SU-DHL-6 (cell line): ENCODE results near the gene DRC1.

Experiments
- H2AFZ ChIP-seq: fragments of 200-600 bp; sonication (generic); 2 replicates; pipeline ENCODE4 v1.6.1; 2014; ENCODE audit warnings: low read depth, mild to moderate bottlenecking, moderate library complexity, mixed read lengths, antibody characterized with exemption, low read length; ENCODE audit not compliant: severe bottlenecking
- H3F3A ChIP-seq: fragments of 200-600 bp; shearing (Covaris generic); 2 replicates; pipeline ENCODE4 v1.6.0; 2016; ENCODE audit warnings: antibody characterized with exemption, mild to moderate bottlenecking; ENCODE audit not compliant: insufficient read depth
- H3K27ac ChIP-seq: fragments of 200-600 bp; sonication (generic); 2 replicates; pipeline ENCODE4 v1.5.1; 2016; ENCODE audit warnings: low read depth, mild to moderate bottlenecking, low read length, moderate library complexity, mixed read lengths
- H3K27me3 ChIP-seq: fragments of 200-600 bp; sonication (generic), shearing (Covaris generic); 2 replicates; pipeline ENCODE4 v1.6.0; 2014; ENCODE audit warnings: mild to moderate bottlenecking, low read length
- H3K36me3 ChIP-seq: fragments of 200-600 bp; sonication (generic); 2 replicates; pipeline ENCODE4 v1.6.1; 2014; ENCODE audit warnings: mild to moderate bottlenecking, low read length, mixed read lengths
- H3K4me2 ChIP-seq: fragments of 300-600, 200-600 bp; shearing (Covaris generic), sonication (generic); 2 replicates; pipeline ENCODE4 v1.6.0; 2014; ENCODE audit warnings: low read length, low read depth, mild to moderate bottlenecking; ENCODE audit not compliant: poor library complexity, severe bottlenecking
- H3K4me3 ChIP-seq: fragments of 200-600 bp; sonication (generic); 2 replicates; pipeline ENCODE4 v1.5.1; 2014; ENCODE audit warnings: antibody characterized with exemption, low read length, mild to moderate bottlenecking, mixed read lengths; ENCODE audit not compliant: insufficient read depth, poor library complexity, severe bottlenecking
- H3K79me2 ChIP-seq: fragments of 200-600 bp; sonication (generic); 2 replicates; pipeline ENCODE4 v1.6.1; 2014; ENCODE audit warnings: mild to moderate bottlenecking, low read length, moderate library complexity; ENCODE audit not compliant: insufficient read depth
- H3K9ac ChIP-seq: fragments of 200-600 bp; sonication (generic); 2 replicates; pipeline ENCODE4 v1.7.0; 2014; ENCODE audit warnings: mild to moderate bottlenecking, low read length
- H3K9me2 ChIP-seq: fragments of 200-600 bp; sonication (generic); replicated peaks from 2 replicates; pipeline ENCODE4 v1.6.1; 2014; ENCODE audit warnings: low read length; ENCODE audit not compliant: insufficient read depth
- H3K9me3 ChIP-seq: fragments of 200-600 bp; sonication (generic); 2 replicates; pipeline ENCODE4 v1.6.1; 2014; ENCODE audit warnings: low read length, mixed read lengths; ENCODE audit not compliant: insufficient read depth
- H4K20me1 ChIP-seq: fragments of 200-600 bp; sonication (generic); 2 replicates; pipeline ENCODE4 v1.6.1; 2014; ENCODE audit warnings: low read depth, mild to moderate bottlenecking, antibody characterized with exemption, low read length, moderate library complexity, mixed read lengths
- EZH2phosphoT487 ChIP-seq: fragments of 200-600 bp; sonication (generic), shearing (Covaris generic); conservative IDR thresholded peaks from 2 replicates; pipeline ENCODE4 v1.6.1; 2018; ENCODE audit warnings: mild to moderate bottlenecking, antibody characterized with exemption, low read length, moderate library complexity, mixed read lengths
- TF ChIP-seq, protein P1 (sequence below): fragments of 200-600 bp; sonication (generic); IDR thresholded peaks from one replicate; pipeline ENCODE4 v1.5.1; 2017; ENCODE audit warnings: antibody characterized with exemption, mild to moderate bottlenecking, low read length, moderate library complexity; ENCODE audit not compliant: insufficient read depth, poor library complexity, severe bottlenecking

DRC1 gene

DNA sequence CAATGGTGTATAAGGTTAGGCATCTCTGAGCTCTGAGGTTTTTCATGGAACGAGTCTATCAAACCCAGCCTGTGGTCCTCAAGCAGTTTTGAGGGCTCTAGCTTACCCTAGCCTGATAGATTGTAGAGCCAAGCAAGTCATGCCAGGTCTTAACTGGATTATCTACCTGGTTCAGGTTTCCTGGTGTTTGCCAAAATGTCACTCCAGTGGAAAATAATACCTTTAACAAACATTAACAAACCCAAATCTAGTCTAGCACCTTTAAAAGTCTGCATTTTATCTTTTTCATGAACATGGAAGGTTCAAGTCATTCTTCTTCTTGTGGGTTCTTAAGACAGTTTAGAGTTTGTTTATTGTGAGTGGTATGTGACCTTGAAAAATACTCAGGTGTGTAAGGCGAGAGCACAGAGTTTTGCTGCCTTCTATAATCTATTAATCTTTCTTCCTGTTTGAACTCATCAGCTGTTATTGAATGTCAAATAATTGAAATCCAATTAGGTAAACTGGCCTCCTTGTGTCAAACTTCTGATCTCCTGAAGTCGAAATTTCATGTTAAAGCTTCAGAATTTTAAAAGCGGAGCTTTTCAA is 41.7 kb upstream of the DRC1 start:
- Histone ChIP-seq H4K20me1 (peaks cover 20% of the 10 kb centered on the region), H3F3A (no peaks in the 10 kb centered on the region; the same call in 1 of the 2 replicates), H3K4me2 (no peak overlapping the region), H3K9me2 (no peaks in the 10 kb centered on the region), H2AFZ (no peak overlapping the region), H3K27me3 (no peaks in the 10 kb centered on the region), H3K79me2 (peaks cover 99% of the 10 kb centered on the region), H3K36me3 (no peaks in the 10 kb centered on the region; the same call in 1 of the 2 replicates), H3K27ac (no peak overlapping the region), H3K9me3 (no peaks in the 10 kb centered on the region), H3K4me3 (no peak overlapping the region), H3K9ac (no peak overlapping the region)
- no peak for TF ChIP-seq EZH2phosphoT487
- TF ChIP-seq, protein P1, sequence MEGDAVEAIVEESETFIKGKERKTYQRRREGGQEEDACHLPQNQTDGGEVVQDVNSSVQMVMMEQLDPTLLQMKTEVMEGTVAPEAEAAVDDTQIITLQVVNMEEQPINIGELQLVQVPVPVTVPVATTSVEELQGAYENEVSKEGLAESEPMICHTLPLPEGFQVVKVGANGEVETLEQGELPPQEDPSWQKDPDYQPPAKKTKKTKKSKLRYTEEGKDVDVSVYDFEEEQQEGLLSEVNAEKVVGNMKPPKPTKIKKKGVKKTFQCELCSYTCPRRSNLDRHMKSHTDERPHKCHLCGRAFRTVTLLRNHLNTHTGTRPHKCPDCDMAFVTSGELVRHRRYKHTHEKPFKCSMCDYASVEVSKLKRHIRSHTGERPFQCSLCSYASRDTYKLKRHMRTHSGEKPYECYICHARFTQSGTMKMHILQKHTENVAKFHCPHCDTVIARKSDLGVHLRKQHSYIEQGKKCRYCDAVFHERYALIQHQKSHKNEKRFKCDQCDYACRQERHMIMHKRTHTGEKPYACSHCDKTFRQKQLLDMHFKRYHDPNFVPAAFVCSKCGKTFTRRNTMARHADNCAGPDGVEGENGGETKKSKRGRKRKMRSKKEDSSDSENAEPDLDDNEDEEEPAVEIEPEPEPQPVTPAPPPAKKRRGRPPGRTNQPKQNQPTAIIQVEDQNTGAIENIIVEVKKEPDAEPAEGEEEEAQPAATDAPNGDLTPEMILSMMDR = no peak

GRCh38 chr2:26363323-26363722 is 38.4 kb upstream of the DRC1 start:
- no peak for TF ChIP-seq EZH2phosphoT487
- TF ChIP-seq, protein P1 = no peak
- Histone ChIP-seq H3F3A (no peaks in the 10 kb centered on the region; the same call in 1 of the 2 replicates), H4K20me1 (peaks cover 17% of the 10 kb centered on the region), H3K4me3 (no peak overlapping the region), H3K9me2 (no peaks in the 10 kb centered on the region), H3K27me3 (no peaks in the 10 kb centered on the region), H3K9me3 (no peaks in the 10 kb centered on the region), H3K79me2 (peaks cover 71% of the 10 kb centered on the region), H2AFZ (no peak overlapping the region), H3K36me3 (peaks cover 20% of the 10 kb centered on the region; the same call in 1 of the 2 replicates), H3K9ac (no peak overlapping the region), H3K4me2 (no peak overlapping the region), H3K27ac (no peak overlapping the region)

- Histone ChIP-seq H3K27ac (no peak overlapping the region), H2AFZ (no peak overlapping the region), H3K79me2 (peaks cover 64% of the 10 kb centered on the region), H3K4me2 (no peak overlapping the region), H3K9me3 (no peaks in the 10 kb centered on the region), H3K9me2 (no peaks in the 10 kb centered on the region), H4K20me1 (peaks cover 17% of the 10 kb centered on the region), H3K9ac (no peak overlapping the region), H3K4me3 (no peak overlapping the region), H3F3A (no peaks in the 10 kb centered on the region; the same call in 1 of the 2 replicates), H3K36me3 (peaks cover 24% of the 10 kb centered on the region; the same call in 1 of the 2 replicates), H3K27me3 (no peaks in the 10 kb centered on the region)
- TF ChIP-seq EZH2phosphoT487 = no peak
- TF ChIP-seq, protein P1 = no peak
Observed at GRCh38 chr2:26363958-26364357, 37.8 kb upstream of the DRC1 start.
